ENCODE results near the gene PSD2. TPM values are rescaled to one million over a fixed set of nuclear protein-coding genes. Genes with fewer than 3 reads are reported as not detected.

Gene PSD2
- total and polyA plus RNA-seq, 2 donors from 2014 or later = 0.09 to 0.13 TPM

- peak; percentile 88 to 91 (median 90) for DNase-seq
- Histone ChIP-seq H3K9ac (ENCODE audit: low read length in 3 of 3) (no peak overlapping the region), H3K27ac (ENCODE audit: low read depth in 2 of 2, low read length in 2 of 2) (no peak overlapping the region), H3K4me3 (ENCODE audit: low read length in 3 of 3) (no peak overlapping the region), H3K4me1 (ENCODE audit: control insufficient read depth in 2 of 3, insufficient read depth in 2 of 3, low read depth in 1 of 3, low read length in 3 of 3) (peaks cover 6 to 25% (median 8%) of the 10 kb centered on the region in 3 donors), H3K27me3 (ENCODE audit: control insufficient read depth, insufficient read depth, low read length) (peaks cover 12% of the 10 kb centered on the region), H3K9me3 (ENCODE audit: control insufficient read depth in 2 of 3, insufficient read depth in 1 of 3, low read length in 3 of 3) (no peaks in the 10 kb centered on the region), H3K36me3 (ENCODE audit: control insufficient read depth in 2 of 3, insufficient read depth in 3 of 3, low read length in 3 of 3) (no peaks in the 10 kb centered on the region)
- no peak for TF ChIP-seq CTCF (IDR thresholded peaks at IDR 0.05; ENCODE audit: borderline replicate concordance, extremely low read depth, insufficient read depth)
- intact Hi-C loops (cut with DNase I) = no loop called here
- no peak for FAIRE-seq
Observed at GRCh38 chr5:139759219-139759721, 36.3 kb upstream of the PSD2 start.

GRCh38 chr5:139760066-139761056 is 35.2 kb upstream of the PSD2 start:
- DNase-seq = peak in 2 of 5 donors; percentile 51 to 84
- Histone ChIP-seq H3K4me3 (ENCODE audit: low read length in 3 of 3) (no peak overlapping the region), H3K9ac (ENCODE audit: low read length in 3 of 3) (no peak overlapping the region), H3K27me3 (ENCODE audit: control insufficient read depth, insufficient read depth, low read length) (peaks cover 3% of the 10 kb centered on the region), H3K9me3 (ENCODE audit: control insufficient read depth in 2 of 3, insufficient read depth in 1 of 3, low read length in 3 of 3) (no peaks in the 10 kb centered on the region), H3K4me1 (ENCODE audit: control insufficient read depth in 2 of 3, insufficient read depth in 2 of 3, low read depth in 1 of 3, low read length in 3 of 3) (peaks cover 3 to 28% (median 8%) of the 10 kb centered on the region in 3 donors), H3K36me3 (ENCODE audit: control insufficient read depth in 2 of 3, insufficient read depth in 3 of 3, low read length in 3 of 3) (no peaks in the 10 kb centered on the region), H3K27ac (ENCODE audit: low read depth in 2 of 2, low read length in 2 of 2) (peak overlapping the region in 1 of 2 donors; percentile 24)
- intact Hi-C loops (cut with DNase I) = no loop called here
- FAIRE-seq = no peak
- TF ChIP-seq CTCF (IDR thresholded peaks at IDR 0.05; ENCODE audit: borderline replicate concordance, extremely low read depth, insufficient read depth) = no peak

- H3K27me3 ChIP-seq (ENCODE audit: control insufficient read depth, insufficient read depth, low read length) = no peaks in the 10 kb centered on the region
- no peak overlapping the region for H3K4me3 ChIP-seq (ENCODE audit: low read length in 3 of 3)
- no peak for TF ChIP-seq CTCF (IDR thresholded peaks at IDR 0.05; ENCODE audit: borderline replicate concordance, extremely low read depth, insufficient read depth)
Observed at GRCh38 chr5:139761057-139761450, 34.6 kb upstream of the PSD2 start.

More at GRCh38 chr5:139761057-139761450, 34.6 kb upstream of the PSD2 start:
- Histone ChIP-seq H3K4me1 (ENCODE audit: control insufficient read depth in 2 of 3, insufficient read depth in 2 of 3, low read depth in 1 of 3, low read length in 3 of 3) (peaks cover 0 to 28% (median 8%) of the 10 kb centered on the region in 3 donors), H3K9me3 (ENCODE audit: control insufficient read depth in 2 of 3, insufficient read depth in 1 of 3, low read length in 3 of 3) (no peaks in the 10 kb centered on the region), H3K27ac (ENCODE audit: low read depth in 2 of 2, low read length in 2 of 2) (no peak overlapping the region), H3K9ac (ENCODE audit: low read length in 3 of 3) (no peak overlapping the region), H3K36me3 (ENCODE audit: control insufficient read depth in 2 of 3, insufficient read depth in 3 of 3, low read length in 3 of 3) (no peaks in the 10 kb centered on the region)
- intact Hi-C loops (cut with DNase I) = no loop called here
- FAIRE-seq = no peak
- peak in 1 of 5 donors; percentile 3 for DNase-seq

Measured in kidney (tissue), 14 donors.